Left kidney (tissue), 8 donors: Measurements from ENCODE around the gene WDPCP. TPM values are rescaled to one million over a fixed set of nuclear protein-coding genes. Genes with fewer than 3 reads are reported as not detected.
"Not testable (repeated sequence)": the region's sequence is repeated elsewhere in the genome, so short reads cannot be mapped to it uniquely, and the experiment has no call there.

ENCODE experiments used
- DNase-seq: peaks from one replicate; pipeline ENCODE4 v3.0.0-alpha.2; 2013
- long read RNA-seq, 8 donors: transcript quantifications; one replicate each; lab custom pipeline, GENCODE V29; 2026
- polyA plus RNA-seq: library from polyadenylated mRNA; unstranded; fragments of 120-200 nt; gene quantifications from one replicate; pipeline ENCODE4 v1.2.1, GENCODE V29; 2013; ENCODE audit not compliant: insufficient read length

WDPCP gene, protein sequence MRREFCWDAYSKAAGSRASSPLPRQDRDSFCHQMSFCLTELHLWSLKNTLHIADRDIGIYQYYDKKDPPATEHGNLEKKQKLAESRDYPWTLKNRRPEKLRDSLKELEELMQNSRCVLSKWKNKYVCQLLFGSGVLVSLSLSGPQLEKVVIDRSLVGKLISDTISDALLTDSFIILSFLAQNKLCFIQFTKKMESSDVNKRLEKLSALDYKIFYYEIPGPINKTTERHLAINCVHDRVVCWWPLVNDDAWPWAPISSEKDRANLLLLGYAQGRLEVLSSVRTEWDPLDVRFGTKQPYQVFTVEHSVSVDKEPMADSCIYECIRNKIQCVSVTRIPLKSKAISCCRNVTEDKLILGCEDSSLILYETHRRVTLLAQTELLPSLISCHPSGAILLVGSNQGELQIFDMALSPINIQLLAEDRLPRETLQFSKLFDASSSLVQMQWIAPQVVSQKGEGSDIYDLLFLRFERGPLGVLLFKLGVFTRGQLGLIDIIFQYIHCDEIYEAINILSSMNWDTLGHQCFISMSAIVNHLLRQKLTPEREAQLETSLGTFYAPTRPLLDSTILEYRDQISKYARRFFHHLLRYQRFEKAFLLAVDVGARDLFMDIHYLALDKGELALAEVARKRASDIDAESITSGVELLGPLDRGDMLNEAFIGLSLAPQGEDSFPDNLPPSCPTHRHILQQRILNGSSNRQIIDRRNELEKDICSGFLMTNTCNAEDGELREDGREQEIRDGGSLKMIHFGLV
- 16.4 TPM for polyA plus RNA-seq
- long read RNA-seq, donor 1, partial matches to known transcripts: 0 of 1 reads
- long read RNA-seq, donor 1, other reads (novel, unspliced or antisense): 0 of 1 reads
- long read RNA-seq, donor 2, partial matches to known transcripts: 482 of 688 reads
- long read RNA-seq, donor 2, other reads (novel, unspliced or antisense): 206 of 688 reads
- long read RNA-seq, donor 3: 0 reads
- long read RNA-seq, donor 4: 0 reads
- long read RNA-seq, donor 5, partial matches to known transcripts: 1,190 of 1,621 reads
- long read RNA-seq, donor 5, other reads (novel, unspliced or antisense): 430 of 1,621 reads
- long read RNA-seq, donor 6: 0 reads
- long read RNA-seq, donor 7, full-length matches to known transcripts: 2 of 958 reads
- long read RNA-seq, donor 7, partial matches to known transcripts: 951 of 958 reads
- long read RNA-seq, donor 7, other reads (novel, unspliced or antisense): 5 of 958 reads
- long read RNA-seq, donor 8, partial matches to known transcripts: 265 of 373 reads
- long read RNA-seq, donor 8, other reads (novel, unspliced or antisense): 107 of 373 reads

DNA sequence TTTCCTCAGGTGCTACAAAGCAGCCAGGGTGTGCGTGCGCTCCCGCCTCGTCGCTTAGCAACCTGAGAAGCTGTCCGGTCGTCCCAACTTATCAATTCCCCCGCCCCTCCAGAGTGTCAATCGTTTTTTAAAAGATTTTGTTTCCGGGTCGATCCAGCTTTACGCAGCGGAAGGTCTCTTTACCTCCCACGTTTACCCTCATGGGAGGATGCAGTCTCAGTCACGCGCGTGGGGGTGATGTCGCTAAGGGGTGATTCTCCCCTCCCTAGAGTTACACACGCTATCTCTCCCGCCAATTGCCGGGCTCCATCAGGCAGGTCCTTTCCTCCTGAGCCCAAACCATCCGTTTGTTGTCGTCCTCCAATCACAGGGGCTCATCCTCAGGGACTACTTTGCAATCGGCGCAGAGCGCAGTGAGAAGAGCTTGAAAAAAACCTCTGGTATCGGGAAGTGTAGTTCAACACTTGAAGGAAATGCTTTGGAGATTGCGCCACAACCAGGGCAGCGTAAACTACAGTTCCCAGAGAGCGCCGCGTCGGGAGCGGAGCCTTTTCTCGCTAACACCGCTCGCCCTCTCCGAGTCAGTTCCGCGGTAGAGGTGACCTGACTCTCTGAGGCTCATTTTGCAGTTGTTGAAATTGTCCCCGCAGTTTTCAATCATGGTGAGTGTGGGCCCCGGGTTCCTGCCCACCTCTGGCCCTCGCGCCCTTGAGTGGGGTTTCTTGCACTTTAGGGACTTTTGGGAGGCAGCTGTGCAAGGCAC lies at the start of gene WDPCP, which contains the start of gene MDH1:
WDPCP (minus strand) TSS at position 93 of the 763 bp plus-strand sequence. CDS start 206 bp downstream, outside the sequence.
MDH1 (plus strand) TSS at position 579 of the 763 bp plus-strand sequence; CDS start at position 660, 81 bp downstream.
- DNase-seq: peak; percentile 97

DNA sequence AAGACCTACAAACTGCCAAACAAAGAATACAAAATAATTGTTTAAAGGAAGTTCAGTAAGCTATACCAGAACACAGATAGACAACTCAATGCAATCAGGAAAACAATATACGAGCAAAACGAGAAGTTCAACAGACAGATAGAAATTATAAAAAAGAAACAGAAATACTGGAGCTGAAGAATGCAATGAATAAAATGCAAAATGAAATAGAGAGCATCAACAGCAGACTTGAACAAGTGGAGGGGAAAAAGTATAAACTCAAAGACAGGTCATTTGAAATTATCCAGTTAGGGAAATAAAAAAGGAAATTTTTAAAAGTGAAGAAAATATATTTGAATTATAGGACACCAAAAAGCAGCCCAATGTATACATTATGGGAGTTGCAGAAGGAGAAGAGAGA lies 44.1 kb upstream of the WDPCP start:
- DNase-seq: no peak

DNA sequence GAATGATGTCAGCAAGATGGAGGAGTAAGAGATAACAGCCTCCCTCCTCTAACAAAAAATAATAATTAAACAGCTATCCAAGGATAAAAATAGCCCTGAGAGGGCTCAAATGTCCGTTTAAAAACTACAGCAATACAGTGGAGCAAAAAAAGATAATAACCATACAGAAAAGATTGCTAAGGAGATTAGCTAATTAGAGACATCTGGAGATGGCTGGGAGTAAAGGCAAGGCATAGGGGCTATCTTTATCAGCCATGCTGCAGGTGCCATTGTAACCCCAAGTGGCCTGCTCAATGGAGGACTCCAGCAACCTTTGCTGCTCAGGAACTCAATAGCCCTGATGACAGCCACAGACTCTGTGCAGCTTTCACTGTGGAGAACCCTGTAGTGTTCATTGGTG lies 43.2 kb upstream of the WDPCP start:
- DNase-seq: no peak

DNA sequence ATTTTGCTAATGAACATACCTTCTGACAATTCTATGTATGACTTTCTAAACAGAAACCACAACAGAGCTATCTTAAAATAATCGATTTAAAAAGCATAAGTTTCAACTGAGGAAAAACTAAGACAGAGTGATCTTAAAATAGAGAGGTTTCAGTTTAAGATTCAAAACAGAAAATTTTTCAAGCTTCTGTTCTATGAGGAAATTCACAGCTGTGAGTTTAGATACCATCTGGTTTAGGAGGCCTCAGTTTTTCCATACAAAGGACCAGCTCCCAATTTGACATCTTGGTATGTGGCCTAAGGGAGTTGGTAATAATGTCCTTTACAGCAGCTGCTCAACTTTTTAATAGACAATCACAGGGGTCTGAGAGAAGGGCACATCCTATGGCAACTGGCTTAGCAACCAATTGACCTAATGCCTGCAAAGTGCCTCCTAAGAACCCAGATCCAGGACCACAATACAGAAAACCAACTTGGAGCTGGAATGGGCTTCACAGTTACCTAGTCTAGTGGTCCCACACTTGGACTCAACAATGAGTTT lies 40.2 kb upstream of the WDPCP start:
- DNase-seq: no peak

DNA sequence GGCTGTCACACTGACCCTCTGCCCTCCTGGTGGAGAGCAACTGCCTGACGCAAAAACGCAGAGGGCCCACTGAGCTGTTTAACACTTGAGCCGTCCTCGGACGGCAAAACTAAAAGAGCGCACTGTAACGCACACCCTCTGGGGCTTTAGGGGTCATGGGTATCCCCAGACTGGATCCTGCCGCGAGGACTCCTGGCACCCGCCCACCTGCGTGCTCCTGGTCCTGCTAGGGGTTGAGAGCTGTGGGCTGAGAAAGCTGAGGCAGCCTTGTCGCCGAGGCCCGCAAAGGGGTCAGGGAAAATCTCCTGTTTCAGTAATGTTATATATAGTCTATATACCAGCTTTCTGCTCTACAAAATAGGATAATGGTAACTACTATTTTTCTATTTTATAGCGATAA lies 39.6 kb upstream of the WDPCP start:
- DNase-seq: no peak

DNA sequence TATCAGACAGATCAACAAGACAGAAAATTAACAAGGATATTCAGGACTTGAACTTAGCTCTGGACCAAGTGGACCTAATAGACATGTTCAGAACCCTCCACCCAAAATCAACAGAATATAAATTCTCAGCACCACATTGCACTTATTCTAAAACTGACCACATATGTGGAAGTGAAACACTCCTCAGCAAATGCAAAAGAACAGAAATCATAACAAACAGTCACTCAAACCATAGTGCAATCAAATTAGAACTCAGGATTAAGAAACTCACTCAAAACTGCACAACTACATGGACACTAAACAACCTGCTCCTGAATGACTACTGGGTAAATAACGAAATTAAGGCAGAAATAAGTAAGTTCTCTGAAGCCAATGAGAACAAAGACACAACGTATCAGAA lies 35.5 kb upstream of the WDPCP start:
- not testable (repeated sequence) for DNase-seq

DNA sequence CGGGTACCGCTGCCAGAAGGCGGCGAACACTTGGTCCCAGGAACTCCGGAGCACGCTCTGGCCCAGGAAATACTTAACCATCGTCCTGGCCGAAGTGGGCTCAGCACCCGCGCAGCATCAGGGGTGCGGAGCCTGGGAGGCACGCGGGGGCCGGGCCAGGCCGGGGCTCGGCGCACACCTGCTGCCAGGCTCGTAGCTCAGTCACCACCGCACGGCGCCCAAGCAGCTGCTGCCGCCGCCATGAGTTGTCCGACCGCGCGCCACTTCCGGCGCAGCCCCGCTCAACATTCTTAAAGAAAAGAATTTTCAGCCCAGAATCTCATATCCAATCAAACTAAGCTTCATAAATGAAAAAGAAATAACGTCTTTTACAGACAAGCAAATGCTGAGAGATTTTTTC lies 34.5 kb upstream of the WDPCP start:
- DNase-seq: no peak

DNA sequence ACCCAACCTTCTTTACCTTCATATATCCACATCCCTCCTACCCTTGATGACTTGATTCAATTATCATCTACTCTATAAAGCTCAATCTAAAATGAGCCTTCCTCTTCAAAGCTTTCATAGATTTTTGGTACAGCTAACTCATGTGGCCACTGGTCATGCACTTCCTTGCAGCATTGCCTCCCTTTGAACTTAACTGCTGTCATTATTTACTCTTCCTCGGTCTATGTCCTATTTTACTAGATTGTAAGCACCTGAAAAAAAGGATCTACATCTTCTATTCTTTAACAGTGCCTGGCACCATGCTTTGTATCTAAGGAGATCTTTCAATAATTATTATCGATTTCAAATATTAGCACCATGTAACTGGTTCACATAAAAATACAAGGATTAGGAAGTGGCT lies 31.1 kb upstream of the WDPCP start:
- no peak for DNase-seq

DNA sequence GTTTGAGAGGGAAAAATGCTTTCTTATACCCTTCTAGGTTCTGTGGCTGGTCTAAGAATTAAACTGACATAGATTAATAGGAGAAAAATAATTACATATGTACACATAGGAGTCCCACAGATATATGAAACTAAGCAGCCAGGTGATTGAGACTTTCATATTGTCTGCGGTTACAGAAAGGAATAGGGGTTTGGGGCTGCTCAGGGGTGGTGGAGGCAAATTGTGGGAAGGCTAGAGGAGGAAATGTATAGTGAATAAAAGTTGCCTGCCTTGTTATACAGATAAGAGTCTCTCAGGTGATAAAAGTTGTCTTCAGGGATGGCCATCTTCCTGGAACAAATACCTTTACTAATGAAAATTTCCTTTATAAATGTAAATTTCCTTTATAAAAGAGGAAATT lies 29.1 kb upstream of the WDPCP start:
- no peak for DNase-seq

DNA sequence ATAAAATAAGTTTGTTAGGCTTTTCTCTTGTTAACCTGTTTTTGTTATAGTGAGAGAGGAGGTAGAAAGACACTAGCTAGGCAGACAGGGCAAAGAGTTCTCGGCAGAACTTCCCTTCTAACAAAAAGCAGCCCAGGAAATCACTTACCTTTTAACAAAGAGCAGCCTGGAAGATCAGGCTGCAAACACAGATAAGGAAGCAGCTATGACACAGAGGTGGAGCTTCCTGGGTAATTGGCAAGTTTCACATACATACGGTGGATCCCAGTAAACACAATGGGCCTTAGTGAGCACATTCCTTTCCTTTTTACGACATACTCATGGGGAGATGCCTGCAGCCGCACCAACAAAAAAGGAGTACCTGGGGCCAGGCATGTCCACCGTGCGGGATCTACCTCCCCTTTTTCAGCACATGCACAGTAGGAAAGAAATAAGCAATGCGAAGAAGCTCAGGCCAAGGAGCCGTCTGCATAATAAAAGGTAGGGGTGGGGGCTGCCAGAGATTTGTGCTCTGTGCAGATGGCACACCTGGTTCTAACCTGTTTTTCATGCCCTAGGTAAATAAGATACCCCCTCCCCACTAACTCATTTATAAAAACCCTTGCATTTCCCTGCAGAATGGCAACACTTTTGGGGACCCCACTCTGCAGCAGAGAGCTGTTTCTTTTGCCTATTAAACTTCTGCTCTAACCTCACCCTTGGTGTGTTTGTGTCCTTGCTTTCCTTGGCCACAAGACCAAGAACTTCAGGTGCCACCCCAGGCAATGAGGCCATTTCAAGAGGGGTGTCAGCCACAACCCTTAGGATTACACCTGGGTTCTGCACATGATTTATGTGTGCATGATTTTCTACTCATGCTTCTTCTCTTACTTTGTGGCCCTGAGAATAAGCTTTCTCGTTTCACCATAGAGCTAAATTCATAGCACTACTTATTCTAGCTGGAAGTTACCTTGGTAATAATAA lies 27.0 kb upstream of the WDPCP start:
- DNase-seq: no peak

DNA sequence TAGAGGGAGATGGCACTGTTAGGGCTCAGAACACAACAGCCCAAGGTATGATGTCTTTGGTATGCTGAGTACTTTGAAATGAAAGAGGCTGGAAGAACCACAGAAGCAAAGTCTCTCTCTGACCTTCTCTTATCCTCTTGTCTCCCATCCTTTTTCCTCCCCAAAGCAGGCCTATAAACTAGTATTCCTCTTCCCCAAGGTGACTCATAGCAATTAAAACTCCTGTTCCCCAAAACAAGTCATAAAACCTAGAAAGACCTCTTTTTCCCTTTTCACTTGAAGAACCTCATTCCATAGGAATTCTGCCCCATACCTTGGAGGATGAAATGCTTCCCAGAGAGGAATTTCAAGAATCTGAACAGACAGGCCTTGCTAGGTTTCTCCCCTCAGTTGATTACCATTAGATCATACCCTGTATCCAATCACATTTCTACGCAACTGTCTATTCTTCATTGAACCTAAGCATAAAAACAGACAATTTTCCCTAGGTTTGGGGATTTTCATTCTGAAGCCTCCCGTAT lies 26.2 kb upstream of the WDPCP start:
- DNase-seq: no peak

DNA sequence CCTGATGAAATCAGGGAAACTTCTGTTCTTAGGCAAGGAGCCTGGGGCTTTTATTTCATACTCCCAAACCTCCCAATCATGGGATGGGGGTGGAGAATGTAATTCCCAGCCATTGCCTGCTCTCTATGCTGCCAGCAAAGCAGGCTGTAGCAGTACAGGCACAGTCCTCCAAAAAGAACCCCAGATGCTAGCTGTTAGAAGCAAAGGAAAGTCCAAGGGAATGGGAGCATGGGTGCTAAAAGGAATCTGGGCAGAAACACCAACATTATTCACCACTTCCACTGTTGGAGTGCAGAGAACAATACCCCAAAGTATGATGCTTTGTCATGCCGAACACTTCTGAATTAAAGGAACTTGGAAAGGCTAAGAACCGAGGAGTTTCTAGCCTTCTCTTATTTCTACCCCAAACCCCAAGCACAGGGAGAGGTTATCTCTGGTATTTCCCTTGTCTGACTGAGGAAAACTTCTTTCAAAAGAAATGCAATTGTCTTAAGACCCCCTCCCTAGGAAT lies 25.2 kb upstream of the WDPCP start:
- no peak for DNase-seq

DNA sequence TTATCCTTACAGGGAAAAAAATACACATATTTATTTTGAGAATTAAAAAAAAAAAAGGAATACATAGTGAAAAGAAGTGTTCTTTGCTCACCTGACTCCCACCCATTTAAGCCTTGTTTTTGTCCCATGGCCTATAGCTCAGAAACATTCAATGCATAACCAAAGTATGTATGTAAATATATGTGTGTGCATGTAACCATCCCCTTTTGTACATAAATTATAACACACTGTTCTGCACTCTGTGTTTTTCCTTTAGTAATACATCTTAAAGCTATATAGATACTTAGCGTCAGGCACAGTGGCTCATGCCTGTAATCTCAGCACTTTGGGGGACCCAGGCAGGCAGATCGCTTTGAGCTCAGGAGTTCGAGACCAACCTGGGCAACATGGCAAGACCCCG lies 22.2 kb upstream of the WDPCP start:
- DNase-seq: no peak

DNA sequence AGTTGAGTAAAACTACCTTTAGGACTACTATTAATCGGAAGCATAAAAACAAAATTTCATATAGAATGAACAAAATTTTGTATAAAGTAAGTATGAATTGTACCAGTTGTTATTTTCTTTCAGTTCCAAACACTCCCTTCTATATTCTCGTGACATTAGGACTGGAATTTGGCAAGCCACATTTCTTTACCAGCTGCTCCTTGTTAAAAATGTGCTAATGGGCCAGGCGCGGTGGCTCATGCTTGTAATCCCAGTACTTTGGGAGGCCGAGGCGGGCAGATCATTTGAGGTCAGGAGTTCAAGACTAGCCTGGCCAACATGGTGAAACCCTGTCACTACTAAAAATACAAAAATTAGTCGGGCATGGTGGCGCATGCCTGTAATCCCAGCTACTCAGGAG lies 20.6 kb upstream of the WDPCP start:
- DNase-seq: not testable (repeated sequence)

DNA sequence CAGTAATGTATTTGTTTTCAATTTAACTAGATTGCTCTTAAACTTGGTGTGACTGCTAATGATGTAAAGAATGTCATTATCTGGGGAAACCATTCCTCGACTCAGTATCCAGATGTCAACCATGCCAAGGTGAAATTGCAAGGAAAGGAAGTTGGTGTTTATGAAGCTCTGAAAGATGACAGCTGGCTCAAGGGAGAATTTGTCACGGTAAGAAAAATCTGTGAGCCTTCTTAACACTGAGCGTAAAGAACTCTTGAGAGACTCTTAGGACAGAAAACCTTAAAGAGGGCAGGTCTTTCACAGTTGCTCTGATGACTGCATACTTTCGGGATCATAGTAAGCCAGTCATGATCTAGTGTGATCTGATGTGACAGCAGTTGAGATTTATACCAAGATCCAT lies 16.4 kb upstream of the WDPCP start:
- no peak for DNase-seq

DNA sequence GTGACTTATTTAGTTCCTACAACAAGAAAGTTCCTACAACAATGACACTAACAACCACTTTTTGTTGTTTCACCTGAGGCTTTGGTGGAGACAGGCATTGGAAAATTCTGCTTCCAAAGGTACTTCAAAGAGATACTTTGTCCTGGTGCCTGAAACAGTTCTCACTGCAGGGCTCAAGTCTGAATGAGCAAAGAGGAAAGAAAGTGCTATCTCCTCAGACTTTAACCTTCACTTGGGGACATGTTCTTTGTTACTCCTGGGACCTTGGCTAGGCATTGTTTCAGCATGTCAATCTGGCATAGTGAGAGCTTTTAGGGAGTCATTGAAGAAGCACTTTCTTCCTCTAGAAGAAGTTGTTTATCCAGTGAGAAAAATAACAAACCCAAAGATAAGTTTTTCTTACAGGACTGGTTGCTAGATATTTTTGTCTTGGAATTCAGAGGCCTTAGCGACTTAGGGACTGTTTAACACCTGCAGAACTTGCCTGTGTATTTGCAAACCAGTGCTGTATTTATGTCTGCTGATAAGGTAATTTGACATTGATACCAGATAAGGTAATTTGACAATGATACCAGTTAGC lies 12.7 kb upstream of the WDPCP start:
- DNase-seq: no peak

DNA sequence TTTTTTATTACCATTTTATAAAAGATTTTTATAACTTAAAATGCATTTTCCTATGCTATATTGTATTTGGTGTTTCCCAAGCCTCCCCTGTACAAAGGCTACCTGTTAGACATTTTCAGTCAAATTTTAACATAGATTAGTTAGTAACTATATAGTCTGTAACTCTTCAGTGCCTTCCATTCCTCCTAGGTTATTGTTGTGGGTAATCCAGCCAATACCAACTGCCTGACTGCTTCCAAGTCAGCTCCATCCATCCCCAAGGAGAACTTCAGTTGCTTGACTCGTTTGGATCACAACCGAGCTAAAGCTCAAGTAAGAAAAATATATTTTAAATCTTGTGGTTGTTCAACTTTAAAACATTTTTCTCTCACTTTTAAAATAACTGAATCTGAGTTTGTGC lies 10.7 kb upstream of the WDPCP start:
- no peak for DNase-seq

DNA sequence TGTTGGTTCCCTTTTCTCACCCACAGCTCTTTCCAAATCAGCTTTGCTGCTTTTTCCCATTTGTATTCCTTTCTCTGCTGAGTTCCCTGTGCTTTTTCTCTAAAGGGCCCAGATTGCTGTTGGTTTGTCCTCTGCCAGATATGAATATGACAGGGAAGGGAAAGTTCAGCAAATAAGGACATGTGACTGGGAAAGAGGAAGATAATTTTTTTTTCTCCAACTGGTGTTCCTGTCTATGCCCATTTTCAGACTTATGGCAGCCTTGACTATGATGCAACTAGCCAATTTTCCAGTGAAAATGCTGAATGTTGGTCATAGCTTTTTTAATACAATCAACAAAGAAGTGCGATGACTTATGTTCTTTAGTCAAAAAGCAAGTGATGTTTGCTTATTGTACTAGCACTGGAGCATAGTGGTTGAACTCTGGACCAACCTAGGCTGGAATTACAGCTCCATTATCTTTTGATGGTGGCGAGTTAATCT lies 8.2 kb upstream of the WDPCP start:
- no peak for DNase-seq

DNA sequence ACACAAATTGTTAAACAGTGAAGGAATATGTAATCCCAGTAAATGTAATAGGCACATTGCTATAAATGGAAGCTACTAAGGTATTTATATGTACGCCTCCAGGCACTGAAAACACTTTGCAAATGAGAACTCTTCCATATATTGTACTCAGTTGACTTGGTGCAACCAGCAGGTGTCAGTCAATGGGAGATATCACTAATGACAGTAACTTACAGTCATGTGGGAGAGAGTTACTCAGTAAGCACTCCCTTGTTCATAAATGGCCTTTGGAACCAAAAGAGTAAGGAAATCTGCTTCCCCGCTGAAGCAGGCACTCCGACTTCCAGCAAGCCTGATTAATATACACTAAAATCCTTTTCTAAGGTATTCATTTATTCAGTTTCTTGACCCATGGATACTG lies 6.4 kb upstream of the WDPCP start:
- no peak for DNase-seq
